Ishikawa (cell line): ENCODE measurements around the gene PRG3.

Experiments
- CEBPB ChIP-seq: IDR thresholded peaks from 2 replicates; pipeline ENCODE4 v1.6.1; 2012
- CREB1 ChIP-seq: IDR thresholded peaks from 2 replicates; pipeline ENCODE4 v1.6.1; 2012; ENCODE audit warnings: low read depth
- EGR1 ChIP-seq: IDR thresholded peaks from 2 replicates; pipeline ENCODE4 v1.6.1; 2012
- EP300 ChIP-seq: IDR thresholded peaks from 2 replicates; pipeline ENCODE4 v1.6.1; 2012; ENCODE audit warnings: borderline replicate concordance
- FOXM1 ChIP-seq: IDR thresholded peaks from 2 replicates; pipeline ENCODE4 v1.6.1; 2012; ENCODE audit warnings: low read depth, borderline replicate concordance
- NFIC ChIP-seq: IDR thresholded peaks from 2 replicates; pipeline ENCODE4 v1.6.1; 2012
- RAD21 ChIP-seq: IDR thresholded peaks from 2 replicates; pipeline ENCODE4 v1.6.1; 2012; ENCODE audit warnings: low read depth
- REST ChIP-seq: IDR thresholded peaks from 2 replicates; pipeline ENCODE4 v1.6.1; 2012; ENCODE audit warnings: low read depth, mild to moderate bottlenecking
- TAF1 ChIP-seq: IDR thresholded peaks from 2 replicates; pipeline ENCODE4 v1.6.1; 2012; ENCODE audit warnings: low read depth, mild to moderate bottlenecking
- TCF12 ChIP-seq: IDR thresholded peaks from 2 replicates; pipeline ENCODE4 v1.6.1; 2012; ENCODE audit warnings: low read depth
- TEAD4 ChIP-seq: IDR thresholded peaks from 2 replicates; pipeline ENCODE4 v1.6.1; 2012
- YY1 ChIP-seq: IDR thresholded peaks from 2 replicates; pipeline ENCODE4 v1.6.1; 2012; ENCODE audit warnings: low read depth
- ZBTB7A ChIP-seq: IDR thresholded peaks from 2 replicates; pipeline ENCODE4 v1.6.1; 2012; ENCODE audit warnings: low read depth
- TF ChIP-seq, protein P1 (sequence below): IDR thresholded peaks from 2 replicates; pipeline ENCODE4 v1.6.1; 2012
- TF ChIP-seq, protein P2 (sequence below): IDR thresholded peaks from 2 replicates; pipeline ENCODE4 v1.6.1; 2012

Gene PRG3

DNA sequence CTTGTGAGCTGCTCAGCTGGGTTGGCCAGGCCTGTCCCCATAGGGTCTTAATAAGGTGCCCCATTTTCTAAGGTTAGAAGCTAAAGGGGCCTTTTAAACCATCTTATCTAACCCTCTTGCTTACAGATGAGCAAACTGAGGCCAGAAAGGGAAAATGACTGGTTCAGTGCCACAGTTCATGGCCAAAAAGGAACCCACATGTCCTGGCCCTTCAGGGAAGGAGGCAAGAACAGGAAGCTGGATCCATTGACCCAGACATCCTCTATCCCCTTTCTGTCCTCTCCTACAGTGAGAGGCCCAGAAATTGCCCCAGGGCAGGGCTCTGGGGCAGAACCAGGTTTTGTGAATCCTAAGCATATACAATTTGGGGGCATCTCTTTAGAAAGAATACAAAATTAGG, 10.0 kb downstream of the PRG3 start:
- no peak for TF ChIP-seq REST
- TF ChIP-seq TCF12, result no peak
- no peak for TF ChIP-seq FOXM1
- no peak for TF ChIP-seq EP300
- TF ChIP-seq RAD21, result no peak
- TF ChIP-seq, protein P1, sequence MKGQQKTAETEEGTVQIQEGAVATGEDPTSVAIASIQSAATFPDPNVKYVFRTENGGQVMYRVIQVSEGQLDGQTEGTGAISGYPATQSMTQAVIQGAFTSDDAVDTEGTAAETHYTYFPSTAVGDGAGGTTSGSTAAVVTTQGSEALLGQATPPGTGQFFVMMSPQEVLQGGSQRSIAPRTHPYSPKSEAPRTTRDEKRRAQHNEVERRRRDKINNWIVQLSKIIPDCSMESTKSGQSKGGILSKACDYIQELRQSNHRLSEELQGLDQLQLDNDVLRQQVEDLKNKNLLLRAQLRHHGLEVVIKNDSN, result no peak
- no peak for TF ChIP-seq NFIC
- TF ChIP-seq CREB1, result no peak
- TF ChIP-seq, protein P2, sequence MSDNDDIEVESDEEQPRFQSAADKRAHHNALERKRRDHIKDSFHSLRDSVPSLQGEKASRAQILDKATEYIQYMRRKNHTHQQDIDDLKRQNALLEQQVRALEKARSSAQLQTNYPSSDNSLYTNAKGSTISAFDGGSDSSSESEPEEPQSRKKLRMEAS, result no peak
- no peak for TF ChIP-seq TAF1
- no peak for TF ChIP-seq TEAD4
- TF ChIP-seq ZBTB7A, result no peak
- TF ChIP-seq YY1, result no peak
- TF ChIP-seq EGR1, result no peak
- no peak for TF ChIP-seq CEBPB

DNA sequence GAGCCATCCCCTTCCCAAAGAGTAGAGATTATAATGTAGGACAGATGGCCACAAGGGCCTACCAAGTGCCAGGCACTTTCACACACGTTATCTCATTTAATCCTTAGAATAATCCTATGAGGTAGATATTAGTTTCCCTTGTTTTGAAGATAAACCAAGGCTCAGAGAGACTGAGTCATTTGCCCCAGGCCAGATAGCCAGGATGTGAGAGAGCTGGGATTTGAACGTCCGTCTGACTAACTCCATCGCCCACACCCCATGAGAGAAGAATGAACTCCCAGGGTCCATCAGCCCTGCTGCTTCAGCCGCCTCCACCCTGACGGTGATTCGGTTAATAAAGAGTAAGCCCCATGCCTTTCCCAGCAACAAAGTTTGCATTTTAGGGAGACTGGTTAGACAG, 10.7 kb downstream of the PRG3 start:
- TF ChIP-seq ZBTB7A, result no peak
- no peak for TF ChIP-seq EGR1
- no peak for TF ChIP-seq TAF1
- no peak for TF ChIP-seq YY1
- TF ChIP-seq, protein P2, result no peak
- TF ChIP-seq TEAD4, result no peak
- TF ChIP-seq TCF12, result no peak
- TF ChIP-seq REST, result no peak
- no peak for TF ChIP-seq RAD21
- TF ChIP-seq NFIC, result no peak
- TF ChIP-seq CREB1, result no peak
- TF ChIP-seq EP300, result no peak
- TF ChIP-seq FOXM1, result no peak
- TF ChIP-seq, protein P1, result no peak
- TF ChIP-seq CEBPB, result no peak

- TF ChIP-seq ZBTB7A (no peak), RAD21 (no peak), TCF12 (no peak), EP300 (no peak), NFIC (no peak)
Observed at GRCh38 chr11:57368845-57369232, 12.1 kb downstream of the PRG3 start.

GRCh38 chr11:57368106-57368844, 12.7 kb downstream of the PRG3 start:
- TF ChIP-seq CEBPB, result no peak
- TF ChIP-seq FOXM1, result no peak
- TF ChIP-seq RAD21, result no peak

GRCh38 chr11:57364851-57365660, 15.9 kb downstream of the PRG3 start:
- TF ChIP-seq EGR1 (no peak), NFIC (no peak), RAD21 (no peak), TCF12 (no peak), TEAD4 (no peak), TAF1 (no peak), FOXM1 (no peak), YY1 (no peak), REST (no peak), CEBPB (no peak), EP300 (no peak), ZBTB7A (no peak), CREB1 (no peak)
- TF ChIP-seq, protein P2, result no peak
- TF ChIP-seq, protein P1, result no peak
